WTC11 (cell line): ENCODE data around the gene ARHGAP10.

Experiments used
- ETV6 ChIP-seq: sonication (generic); formaldehyde crosslinking; IDR thresholded peaks from 2 replicates; pipeline ENCODE4 v1.8.1; 2022; ENCODE audit warnings: mild to moderate bottlenecking, missing genetic modification reagents
- GTF2I ChIP-seq: fragments of 250-450 bp; sonication (Bioruptor Pico); conservative IDR thresholded peaks from 2 replicates; pipeline ENCODE4 v1.4.0; 2021; ENCODE audit warnings: mild to moderate bottlenecking
- NFYB ChIP-seq: sonication (generic); formaldehyde crosslinking; conservative IDR thresholded peaks from 2 replicates; pipeline ENCODE4 v1.8.0; 2022; ENCODE audit warnings: low read depth, missing genetic modification reagents
- NR3C1 ChIP-seq: sonication (generic); formaldehyde crosslinking; conservative IDR thresholded peaks from 2 replicates; pipeline ENCODE4 v1.8.1; 2023; ENCODE audit warnings: low read depth, mild to moderate bottlenecking, missing genetic modification reagents
- SP1 ChIP-seq: sonication (generic); formaldehyde crosslinking; conservative IDR thresholded peaks from 2 replicates; pipeline ENCODE4 v1.8.1; 2022; ENCODE audit warnings: missing genetic modification reagents
- TEAD1 ChIP-seq: sonication (generic); formaldehyde crosslinking; IDR thresholded peaks from 2 replicates; pipeline ENCODE4 v1.8.0; 2022; ENCODE audit warnings: mild to moderate bottlenecking, missing genetic modification reagents
- TEAD4 ChIP-seq: sonication (generic); formaldehyde crosslinking; IDR thresholded peaks from 2 replicates; pipeline ENCODE4 v1.8.0; 2022; ENCODE audit warnings: mild to moderate bottlenecking, missing genetic modification reagents
- ZNF138 ChIP-seq: sonication (generic); formaldehyde crosslinking; conservative IDR thresholded peaks from 2 replicates; pipeline ENCODE4 v1.8.1; 2022; ENCODE audit warnings: mild to moderate bottlenecking, moderate library complexity, missing genetic modification reagents
- TF ChIP-seq, protein P1 (sequence below): fragments of 200-600 bp; IDR thresholded peaks from 2 replicates; pipeline ENCODE4 v1.8.0; 2022; ENCODE audit warnings: antibody characterized with exemption
- TF ChIP-seq, protein P2 (sequence below): sonication (generic); formaldehyde crosslinking; IDR thresholded peaks from 2 replicates; pipeline ENCODE4 v1.8.1; 2023; ENCODE audit warnings: mild to moderate bottlenecking, missing genetic modification reagents
- TF ChIP-seq, protein P3 (sequence below): sonication (generic); formaldehyde crosslinking; conservative IDR thresholded peaks from 2 replicates; pipeline ENCODE4 v1.8.1; 2022; ENCODE audit warnings: mild to moderate bottlenecking, missing genetic modification reagents
- TF ChIP-seq, protein P4 (sequence below): sonication (generic); formaldehyde crosslinking; IDR thresholded peaks from 2 replicates; pipeline ENCODE4 v1.8.1; 2022; ENCODE audit warnings: mild to moderate bottlenecking, missing genetic modification reagents, moderate library complexity, borderline replicate concordance

DNA sequence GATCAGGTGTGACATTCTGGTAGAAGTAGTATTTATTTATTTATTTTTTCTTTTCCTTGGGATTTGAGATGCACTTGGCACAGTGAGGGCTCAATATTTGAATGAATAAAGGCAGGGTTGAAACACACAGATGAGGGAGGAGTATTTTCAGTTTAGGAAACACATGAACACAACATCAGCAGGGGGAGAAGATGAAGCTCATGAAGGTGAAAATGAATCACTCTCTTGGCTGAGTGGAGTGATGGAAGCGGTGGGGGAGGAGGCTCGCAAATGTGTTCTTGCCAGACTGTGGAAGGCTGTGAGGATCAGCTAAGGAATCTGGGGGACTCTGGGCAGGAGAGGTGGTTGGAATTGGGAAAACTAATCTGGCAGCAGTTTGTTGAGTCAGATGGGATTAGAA lies 55.3 kb downstream of the ARHGAP10 start:
- TF ChIP-seq, protein P1, sequence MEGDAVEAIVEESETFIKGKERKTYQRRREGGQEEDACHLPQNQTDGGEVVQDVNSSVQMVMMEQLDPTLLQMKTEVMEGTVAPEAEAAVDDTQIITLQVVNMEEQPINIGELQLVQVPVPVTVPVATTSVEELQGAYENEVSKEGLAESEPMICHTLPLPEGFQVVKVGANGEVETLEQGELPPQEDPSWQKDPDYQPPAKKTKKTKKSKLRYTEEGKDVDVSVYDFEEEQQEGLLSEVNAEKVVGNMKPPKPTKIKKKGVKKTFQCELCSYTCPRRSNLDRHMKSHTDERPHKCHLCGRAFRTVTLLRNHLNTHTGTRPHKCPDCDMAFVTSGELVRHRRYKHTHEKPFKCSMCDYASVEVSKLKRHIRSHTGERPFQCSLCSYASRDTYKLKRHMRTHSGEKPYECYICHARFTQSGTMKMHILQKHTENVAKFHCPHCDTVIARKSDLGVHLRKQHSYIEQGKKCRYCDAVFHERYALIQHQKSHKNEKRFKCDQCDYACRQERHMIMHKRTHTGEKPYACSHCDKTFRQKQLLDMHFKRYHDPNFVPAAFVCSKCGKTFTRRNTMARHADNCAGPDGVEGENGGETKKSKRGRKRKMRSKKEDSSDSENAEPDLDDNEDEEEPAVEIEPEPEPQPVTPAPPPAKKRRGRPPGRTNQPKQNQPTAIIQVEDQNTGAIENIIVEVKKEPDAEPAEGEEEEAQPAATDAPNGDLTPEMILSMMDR = no peak
- TF ChIP-seq SP1 (CRISPR knock-in tag) = no peak
- TF ChIP-seq NFYB (CRISPR knock-in tag) = no peak
- TF ChIP-seq, protein P2, sequence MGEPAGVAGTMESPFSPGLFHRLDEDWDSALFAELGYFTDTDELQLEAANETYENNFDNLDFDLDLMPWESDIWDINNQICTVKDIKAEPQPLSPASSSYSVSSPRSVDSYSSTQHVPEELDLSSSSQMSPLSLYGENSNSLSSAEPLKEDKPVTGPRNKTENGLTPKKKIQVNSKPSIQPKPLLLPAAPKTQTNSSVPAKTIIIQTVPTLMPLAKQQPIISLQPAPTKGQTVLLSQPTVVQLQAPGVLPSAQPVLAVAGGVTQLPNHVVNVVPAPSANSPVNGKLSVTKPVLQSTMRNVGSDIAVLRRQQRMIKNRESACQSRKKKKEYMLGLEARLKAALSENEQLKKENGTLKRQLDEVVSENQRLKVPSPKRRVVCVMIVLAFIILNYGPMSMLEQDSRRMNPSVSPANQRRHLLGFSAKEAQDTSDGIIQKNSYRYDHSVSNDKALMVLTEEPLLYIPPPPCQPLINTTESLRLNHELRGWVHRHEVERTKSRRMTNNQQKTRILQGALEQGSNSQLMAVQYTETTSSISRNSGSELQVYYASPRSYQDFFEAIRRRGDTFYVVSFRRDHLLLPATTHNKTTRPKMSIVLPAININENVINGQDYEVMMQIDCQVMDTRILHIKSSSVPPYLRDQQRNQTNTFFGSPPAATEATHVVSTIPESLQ (CRISPR knock-in tag) = no peak
- TF ChIP-seq ETV6 (CRISPR knock-in tag) = no peak
- no peak for TF ChIP-seq GTF2I
- TF ChIP-seq, protein P3, sequence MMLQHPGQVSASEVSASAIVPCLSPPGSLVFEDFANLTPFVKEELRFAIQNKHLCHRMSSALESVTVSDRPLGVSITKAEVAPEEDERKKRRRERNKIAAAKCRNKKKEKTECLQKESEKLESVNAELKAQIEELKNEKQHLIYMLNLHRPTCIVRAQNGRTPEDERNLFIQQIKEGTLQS (CRISPR knock-in tag) = no peak
- no peak for TF ChIP-seq TEAD1 (CRISPR knock-in tag)
- TF ChIP-seq TEAD4 = no peak
- no peak for TF ChIP-seq NR3C1 (CRISPR knock-in tag)
- TF ChIP-seq, protein P4, sequence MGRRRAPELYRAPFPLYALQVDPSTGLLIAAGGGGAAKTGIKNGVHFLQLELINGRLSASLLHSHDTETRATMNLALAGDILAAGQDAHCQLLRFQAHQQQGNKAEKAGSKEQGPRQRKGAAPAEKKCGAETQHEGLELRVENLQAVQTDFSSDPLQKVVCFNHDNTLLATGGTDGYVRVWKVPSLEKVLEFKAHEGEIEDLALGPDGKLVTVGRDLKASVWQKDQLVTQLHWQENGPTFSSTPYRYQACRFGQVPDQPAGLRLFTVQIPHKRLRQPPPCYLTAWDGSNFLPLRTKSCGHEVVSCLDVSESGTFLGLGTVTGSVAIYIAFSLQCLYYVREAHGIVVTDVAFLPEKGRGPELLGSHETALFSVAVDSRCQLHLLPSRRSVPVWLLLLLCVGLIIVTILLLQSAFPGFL = no peak
- TF ChIP-seq ZNF138 (CRISPR knock-in tag) = no peak
